GM18909 (cell line): ENCODE results near the gene ADCY5.

Experiments
- ATAC-seq: cut with Tn5 transposase; IDR thresholded peaks from one replicate; pipeline ENCODE4 v1.9.1; 2021; ENCODE audit warnings: mild to moderate bottlenecking; ENCODE audit not compliant: unreplicated experiment, poor library complexity

ADCY5 gene

DNA sequence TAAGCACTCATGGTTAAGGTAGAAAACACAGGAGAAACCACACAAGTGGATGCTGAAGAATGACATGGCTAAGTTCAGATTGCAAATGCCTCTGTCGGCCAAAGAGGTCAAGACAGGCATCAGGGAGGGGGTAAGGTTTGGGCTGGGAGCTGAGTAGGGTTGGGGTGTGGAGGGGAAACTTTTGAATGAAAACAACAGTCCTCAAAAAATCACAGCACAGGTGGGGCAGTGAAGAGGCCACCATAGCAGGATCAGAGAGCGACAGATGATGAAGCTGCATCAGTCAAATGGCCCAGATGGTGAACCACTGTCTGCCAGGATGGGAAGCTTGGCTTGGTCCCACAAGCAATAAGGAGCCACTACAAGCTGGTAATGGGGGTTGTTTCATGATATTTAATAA lies 74.9 kb downstream of the ADCY5 start:
- ATAC-seq, result no peak

DNA sequence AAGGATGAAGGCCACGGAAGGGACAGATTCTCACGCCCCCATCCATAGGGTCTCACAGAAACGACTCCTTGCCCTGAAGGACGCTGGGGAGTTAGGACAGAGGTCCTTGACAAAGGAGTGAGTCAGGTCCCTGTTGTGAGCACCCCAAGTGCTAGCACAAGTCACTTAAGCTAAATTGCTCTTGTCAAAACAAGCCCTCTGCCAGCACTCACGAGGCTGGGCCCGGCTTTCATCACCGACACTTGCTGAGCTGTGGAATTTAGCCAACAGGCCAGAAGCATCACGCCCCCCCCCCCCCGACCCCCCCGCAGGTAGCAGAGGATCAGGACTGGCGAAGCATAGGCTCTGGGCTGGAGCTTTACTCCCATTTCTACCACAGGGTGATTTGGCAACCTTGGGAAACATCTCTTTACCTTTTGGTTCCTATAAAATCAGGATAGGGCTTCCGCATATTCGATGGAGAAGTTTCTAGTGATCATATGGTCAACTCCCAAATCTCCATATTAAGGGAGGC lies 75.4 kb downstream of the ADCY5 start:
- ATAC-seq, result no peak

DNA sequence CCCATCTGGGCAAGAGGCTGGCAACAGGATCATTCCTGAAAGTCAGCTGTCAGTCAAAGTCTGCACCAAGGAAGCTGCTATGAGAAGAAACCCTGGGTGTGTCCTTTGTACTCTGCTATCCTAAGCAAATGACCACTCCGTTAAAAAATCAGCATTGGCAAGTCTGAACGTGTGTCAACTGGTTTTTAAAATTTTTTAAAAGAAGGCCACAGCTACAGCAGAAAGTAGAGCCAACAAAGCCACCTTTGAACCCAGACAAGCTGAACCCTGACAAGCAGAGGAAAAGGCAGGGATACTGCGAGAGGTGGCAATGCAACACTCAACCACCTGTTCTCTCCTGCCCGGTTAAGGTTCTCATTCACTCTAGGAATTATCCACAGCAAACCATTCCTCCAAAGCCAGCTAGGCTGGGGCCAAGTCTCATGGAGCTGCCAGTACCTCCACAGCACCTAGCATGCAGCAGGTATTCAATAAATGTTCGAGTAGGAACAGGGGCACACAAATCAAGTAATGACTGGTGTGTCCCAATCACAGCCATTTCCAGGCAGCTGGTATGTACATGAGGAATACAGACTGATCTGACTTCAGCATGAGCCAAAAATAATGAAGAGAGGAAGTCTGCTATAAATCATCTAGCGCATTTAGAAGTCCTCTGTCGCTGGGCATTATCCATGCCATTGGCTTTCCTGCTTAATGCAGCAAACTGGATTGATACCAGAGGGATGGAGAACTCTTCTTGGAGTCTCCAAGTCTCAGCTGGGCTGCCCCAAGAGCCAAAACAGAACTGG lies 76.0 kb downstream of the ADCY5 start:
- ATAC-seq, result no peak

DNA sequence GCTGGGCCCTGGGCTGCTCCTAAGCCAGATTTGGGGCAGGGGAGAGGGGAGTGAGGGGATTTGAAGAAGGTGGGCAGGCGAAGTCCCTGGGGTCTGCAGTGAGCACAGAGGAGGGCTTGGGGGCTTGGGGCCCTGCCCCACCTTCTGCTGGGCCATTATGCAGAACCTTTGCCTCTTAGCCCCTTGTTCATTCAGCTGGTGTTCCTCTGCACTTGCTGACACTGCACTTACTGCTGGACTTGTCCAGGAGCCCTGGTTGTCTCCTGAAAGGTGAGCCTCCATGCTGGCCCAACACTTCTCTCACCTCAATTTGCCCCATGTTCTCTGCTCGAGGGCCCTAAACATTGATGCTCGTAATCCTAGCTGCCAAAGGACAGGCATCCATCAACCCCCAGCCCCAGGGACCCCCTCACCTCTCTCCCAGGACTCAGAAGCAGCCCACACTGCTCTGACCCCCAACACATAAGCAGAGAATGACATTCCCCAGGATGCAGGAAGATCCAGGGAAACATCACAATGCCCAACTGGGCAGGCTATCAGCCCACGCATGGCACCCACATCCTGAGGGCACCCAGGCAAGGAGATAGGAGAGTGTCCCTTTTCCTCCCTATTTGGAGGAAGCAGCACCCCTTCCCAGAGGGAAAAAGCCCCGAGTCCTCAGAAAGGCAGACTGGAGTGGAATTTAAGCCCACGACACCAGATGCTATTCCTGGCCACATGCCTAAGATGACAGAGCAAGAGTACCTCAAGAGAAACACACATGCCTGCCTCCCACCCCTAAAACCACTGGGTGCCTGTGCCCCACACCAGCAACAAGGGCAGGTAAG lies 76.8 kb downstream of the ADCY5 start:
- no peak for ATAC-seq

DNA sequence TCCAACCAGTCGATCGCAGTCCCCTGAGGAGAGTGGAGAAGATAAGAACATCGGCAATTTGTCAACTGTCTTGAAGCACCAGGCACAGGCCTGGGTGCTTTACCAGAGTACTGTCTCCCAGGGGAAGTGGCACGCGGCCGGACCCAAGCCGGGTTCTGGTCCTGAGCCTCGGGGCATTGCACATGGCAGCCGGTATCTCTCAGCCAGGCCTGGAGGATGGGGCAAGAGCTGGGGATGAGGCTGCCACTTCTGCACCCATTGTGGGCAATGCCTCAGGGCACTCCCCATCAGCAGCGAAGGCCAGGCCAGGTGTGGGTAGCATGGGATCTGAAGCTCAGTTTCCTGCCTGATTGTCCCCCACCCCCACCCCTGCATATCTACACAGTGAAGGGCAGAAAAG lies 77.5 kb downstream of the ADCY5 start:
- ATAC-seq, result no peak

DNA sequence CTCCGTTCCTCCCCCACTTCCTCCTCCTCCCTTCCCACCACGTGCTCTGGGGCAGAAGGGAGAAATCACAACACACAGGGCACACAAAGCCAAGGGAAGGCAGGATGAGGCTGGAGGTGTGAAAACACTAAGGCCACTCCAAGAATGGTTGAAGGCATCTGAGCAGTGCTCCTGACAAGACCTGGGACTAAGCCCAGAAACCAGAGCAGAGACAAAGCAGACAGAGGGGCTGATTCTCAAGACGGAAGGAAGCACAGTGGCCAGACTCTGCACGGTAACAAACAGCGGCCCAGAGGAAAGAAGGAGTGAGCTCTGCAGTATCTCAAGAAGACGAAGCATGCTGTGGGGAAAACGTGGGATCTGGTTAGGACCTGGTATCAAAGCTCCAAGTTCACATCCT lies 78.1 kb downstream of the ADCY5 start:
- no peak for ATAC-seq

DNA sequence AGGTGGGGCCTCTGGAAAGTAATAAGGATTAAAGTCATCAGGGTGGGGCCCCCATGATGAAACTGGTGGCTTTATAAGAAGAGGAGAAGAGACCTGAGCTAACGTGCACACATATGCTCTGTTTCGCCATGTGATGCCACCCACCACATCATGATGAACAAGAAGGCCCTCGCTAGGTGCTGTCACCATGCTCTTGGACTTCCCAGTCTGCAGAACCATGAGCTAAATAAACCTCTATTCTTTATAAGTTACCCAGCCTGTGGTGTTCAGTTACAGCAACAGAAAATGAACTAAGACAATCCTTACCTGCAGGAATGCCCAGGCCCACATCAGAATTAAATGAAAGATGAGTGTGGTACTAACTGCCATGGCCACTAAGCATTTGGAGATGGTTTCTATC lies 79.8 kb downstream of the ADCY5 start:
- no peak for ATAC-seq

DNA sequence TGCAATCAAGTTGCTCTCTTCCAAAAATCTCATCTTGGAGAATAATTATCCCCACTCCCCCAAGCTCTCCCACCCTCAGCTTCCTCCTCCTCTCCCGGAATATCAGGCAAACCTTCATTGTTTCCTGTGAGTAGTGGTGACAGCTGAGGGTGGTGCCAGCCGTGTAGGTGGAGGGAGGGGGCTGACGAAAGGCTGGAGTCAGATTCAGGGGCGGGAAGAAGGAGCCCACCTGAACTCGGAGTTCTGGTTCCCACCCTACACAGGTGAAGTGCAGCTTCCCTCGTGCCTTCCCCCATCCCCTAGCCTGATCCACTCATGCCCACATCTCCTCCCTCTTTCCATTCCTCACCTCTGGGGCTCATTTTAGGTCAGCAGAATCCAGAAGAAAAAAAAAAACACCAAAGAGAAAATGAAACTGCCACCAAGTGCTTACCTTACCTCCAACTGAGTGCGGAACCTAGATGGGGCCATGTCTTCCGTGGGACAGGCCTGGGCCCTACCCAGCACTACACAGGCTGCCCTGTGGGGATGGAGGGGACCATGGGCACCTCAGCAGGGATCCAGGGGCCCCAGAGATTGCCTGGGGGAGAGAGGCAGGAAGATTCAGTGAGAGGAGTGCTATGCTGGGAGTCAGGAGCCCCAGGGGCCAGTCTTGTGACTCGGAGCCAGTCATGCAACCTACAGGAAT lies 81.3 kb downstream of the ADCY5 start:
- ATAC-seq, result no peak

DNA sequence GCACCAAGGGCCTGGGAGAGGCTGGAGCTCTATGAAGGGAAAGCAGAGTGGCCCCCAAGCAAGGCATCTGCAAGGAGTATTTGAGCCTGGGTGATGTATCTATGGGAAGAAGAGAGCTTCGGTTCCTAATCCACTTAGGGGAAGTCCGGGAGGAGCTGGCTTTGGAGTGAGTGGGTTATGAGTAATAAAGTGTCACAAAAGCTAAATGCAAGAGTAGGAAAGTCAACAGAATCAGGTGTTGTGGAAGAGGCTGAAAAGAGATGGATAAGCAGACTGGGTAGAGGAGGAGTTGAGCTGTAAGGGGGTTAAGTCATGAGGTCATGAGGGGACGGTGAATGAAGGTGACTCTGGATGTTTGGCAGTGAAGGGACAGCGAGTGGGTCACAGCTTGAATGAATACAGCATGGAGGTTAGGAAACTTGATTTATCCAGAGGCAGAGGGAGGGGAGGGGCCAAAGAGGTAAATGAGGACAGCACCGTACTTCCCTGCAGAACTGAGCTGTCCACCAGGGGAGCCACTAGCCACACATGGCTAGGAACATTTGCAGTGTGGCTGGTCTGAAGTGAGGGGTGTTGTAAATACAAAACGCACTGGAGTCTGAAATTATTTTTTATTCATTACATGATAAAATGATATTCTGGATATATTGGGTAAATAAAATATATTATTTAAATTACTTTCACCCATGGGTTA lies 83.3 kb downstream of the ADCY5 start:
- no peak for ATAC-seq

DNA sequence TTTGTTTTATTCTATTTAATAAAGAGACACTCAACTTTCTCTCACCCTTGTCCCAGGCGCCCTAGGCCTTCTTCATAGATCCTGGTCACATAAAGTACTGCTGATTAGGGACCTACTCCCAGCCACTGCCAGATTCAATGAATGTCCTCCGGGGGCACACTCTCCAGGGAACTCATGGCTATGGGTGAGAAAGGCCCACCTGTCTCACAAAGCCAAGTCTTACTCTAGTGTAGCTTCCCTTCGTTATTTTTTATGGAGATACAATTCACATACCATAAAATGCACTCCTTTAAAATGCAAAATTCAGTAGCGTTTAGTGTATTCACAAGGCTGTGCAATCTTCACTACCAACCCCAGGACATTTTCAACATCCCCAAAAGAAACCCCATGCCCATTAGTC lies 87.8 kb downstream of the ADCY5 start:
- ATAC-seq, result no peak

DNA sequence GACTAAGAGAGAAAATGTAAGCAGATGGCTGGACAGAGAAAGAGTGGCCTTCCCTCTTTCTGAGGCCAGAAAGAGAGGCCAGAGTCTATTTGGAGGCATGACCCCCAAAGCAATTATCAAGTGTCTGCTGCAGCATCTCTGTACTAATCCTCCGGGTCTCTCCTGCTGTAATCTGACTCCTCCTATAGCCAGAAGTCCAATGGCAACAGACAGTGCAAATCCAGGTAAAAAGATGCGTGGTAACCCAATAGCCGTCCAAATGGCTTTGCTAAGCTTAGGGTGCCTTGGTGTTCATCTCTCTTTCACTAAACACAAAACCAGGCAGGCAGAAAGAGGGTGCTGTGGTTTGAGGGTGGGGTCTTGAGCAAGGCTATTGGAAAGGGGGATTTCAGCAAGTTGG lies 91.6 kb downstream of the ADCY5 start:
- no peak for ATAC-seq

DNA sequence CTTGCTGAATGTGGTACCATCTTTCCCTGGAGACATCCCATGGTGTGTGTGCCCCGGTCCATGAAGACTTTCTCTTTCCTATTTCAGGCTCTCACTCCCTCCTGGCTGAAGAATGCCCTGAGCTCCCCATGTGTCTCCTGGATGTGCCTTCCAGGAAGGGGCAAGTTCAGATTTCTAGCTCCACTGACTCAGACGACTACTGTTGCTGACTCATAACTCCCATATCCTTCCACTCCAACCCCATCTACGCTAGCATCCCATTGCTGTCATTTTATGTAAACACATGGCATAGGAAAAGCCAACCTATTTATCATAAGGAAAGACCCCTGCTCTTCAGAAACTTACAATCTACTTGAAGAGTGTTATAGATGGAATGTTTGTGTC lies 95.0 kb downstream of the ADCY5 start:
- no peak for ATAC-seq

DNA sequence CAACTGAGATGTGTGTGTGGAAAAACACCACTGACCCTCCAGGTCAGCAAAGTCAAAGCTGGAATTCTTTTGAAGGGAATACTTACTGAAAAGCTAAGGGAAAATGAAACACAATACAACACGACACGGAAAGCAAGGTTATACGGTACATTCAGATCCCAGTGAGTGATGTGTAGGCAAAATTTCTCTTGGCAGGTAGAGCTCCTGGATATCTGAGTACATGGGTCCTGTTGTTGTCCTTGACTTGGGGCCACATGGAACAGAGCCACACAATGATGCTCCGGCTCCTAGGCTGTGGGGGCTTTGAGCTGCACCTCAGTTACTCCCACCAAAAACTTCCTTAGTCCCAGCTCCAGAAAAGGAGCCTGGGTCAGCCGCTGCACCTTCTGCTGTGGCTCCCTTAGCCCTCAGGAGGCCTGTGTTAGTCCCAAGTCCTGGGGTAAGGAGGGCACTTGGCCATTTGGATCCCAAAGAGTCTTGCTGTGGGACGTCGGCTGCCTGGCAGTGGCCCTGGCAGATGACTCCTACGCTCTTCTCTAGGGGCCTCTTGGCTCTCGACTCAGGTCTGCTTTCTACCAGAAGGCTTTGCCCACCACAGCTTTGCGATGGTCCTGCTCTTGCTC lies 95.6 kb downstream of the ADCY5 start:
- no peak for ATAC-seq

DNA sequence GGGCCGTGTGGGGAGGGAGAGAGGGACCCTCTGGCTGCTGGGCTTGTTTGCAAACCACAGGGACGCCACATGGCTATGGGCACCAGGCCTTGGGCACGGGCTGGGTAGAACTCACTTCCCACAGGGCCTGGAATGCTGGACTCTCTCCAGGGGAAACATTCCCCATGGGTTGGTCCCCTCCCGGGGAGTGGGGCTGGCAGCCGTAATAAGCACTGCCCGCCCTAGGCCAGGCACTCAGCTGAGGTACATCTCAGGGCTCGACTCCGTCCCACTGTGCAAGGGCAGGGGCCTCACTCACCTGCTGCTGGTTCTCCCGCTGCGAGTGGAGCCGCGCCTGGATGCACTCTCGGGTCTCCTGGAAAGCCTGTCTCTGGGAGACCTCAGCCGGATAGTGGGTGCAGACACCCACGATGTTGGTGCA lies 96.7 kb downstream of the ADCY5 start:
- ATAC-seq, result no peak

DNA sequence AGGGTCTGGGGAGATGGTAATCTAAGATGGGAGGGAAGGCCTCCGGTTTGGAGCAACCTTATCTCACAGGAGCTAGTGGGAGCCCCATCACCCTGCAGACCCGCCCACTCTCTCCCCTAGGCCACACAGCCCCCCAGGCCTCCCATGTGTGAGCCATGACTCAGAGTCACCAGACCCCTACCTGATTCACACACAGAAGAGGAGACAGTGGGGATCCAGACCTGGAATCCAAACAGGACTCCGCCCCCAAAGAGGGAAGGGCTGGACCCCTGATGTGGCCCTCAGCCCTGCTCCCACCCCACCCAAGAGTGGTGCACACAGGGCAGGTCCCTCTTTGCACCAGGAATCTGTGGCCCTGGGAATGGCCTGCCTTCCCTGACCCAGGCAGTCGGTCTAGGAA lies 97.4 kb downstream of the ADCY5 start:
- ATAC-seq, result no peak

DNA sequence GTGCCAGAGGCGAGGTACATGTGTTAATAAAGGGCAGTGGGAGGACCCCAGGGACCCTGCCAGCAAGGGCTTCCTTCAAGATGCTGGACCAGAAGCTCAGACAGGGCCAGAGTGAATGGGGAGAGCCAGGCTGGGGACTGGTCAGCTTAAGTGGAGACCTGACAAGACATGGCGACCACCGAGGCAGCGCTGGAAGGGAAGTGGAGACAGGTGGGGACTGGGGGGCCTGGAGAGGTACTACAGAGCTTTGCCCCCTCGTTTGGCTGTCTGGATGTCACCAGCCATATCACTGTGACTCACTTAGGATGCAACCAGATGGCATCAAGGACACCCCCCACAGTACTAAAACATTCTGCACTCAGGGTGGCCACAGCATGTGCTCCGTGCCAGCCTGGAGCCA lies 97.9 kb downstream of the ADCY5 start:
- no peak for ATAC-seq

DNA sequence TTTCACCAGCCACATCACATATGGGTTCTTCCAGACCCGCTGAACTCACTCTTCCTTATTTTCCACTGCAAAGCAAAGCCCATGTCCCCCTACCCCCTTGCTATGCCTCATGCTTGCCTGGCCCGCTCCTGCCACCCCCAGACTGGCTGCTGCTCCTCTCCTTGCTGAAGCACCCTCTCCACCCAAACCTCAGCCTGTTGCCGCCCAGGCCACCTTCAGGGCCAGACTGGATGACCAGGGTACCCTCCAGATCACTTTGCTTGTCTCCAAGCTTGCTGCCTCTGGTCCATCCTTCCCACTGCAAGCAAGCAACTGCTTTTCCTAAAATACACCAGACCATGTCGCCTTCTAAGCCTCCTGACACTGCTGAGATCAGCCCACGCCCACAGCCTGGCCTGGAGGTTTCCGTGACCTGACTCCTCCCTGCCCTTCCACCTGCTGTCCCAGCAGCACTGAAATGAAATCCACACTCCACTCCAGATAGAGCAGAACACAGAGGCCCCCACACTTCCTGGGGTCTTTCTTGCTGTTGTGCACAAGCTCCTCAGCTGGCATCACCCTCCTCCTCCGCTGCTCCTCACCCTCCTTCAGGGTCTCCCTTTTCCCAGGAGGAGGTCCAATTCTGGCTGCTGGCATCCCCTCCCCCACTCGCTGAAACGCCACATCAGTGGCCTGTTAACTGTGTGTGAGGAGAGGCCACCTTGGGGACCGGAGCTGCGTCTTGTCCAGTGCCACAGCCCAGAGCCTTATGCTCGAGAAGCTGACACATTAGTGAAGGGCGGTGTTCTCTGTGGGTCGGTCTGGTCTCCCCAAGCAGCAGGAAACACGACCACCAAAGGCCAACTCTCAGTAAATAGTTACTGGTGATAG lies 99.1 kb downstream of the ADCY5 start:
- no peak for ATAC-seq

DNA sequence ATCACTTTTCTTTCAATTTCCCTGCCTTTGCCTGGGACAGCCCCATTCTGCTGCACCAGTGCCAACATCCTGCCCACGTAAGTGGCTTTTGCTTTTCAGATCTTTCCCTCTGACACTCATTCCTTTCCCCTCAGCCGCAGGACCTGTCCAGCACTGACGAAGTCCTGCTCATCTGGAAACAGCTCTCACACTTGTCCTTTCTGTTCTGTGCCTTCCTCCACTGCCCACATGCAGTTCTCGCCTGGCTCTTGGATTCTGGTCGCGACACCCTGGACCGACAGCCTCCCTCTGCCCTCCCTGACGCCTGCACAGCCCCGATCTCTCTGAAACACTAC lies 99.7 kb downstream of the ADCY5 start:
- no peak for ATAC-seq

DNA sequence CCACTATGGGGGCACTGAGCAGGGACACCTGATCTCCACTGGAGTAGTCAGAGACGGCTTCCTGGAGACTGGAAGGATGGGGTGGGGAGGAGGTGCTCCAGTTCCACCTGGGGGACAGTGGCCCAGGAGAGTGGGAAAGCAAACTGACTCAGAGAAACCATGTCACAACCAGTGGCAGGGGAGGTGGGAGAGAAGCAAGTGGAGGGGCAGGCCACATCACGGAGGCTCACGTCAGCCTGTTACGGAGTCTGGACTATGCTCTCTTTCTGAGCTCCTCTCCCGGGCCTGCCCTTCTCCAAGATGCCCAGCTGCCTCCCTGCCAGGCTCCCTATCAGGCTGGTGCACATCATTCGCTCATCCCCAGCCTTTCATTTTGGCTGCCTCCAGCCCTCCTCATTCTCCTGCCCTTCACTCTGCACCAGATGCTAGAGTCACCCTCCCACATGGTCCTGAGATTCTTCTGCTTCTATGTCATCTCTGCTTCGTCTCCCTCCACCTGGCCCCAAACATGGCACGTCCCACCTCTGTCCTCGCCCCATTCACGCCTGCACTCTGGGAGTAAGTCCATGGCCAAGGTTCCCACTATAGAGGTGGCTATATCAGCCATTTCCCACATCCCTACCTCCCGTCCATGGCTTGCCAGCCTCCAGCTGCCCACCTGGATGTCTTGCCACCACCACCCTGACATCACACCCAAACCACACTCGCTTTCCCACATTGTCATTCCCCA lies 100.3 kb downstream of the ADCY5 start:
- no peak for ATAC-seq
